ENCODE results near the gene SLIT3.

SLIT3 gene

DNA sequence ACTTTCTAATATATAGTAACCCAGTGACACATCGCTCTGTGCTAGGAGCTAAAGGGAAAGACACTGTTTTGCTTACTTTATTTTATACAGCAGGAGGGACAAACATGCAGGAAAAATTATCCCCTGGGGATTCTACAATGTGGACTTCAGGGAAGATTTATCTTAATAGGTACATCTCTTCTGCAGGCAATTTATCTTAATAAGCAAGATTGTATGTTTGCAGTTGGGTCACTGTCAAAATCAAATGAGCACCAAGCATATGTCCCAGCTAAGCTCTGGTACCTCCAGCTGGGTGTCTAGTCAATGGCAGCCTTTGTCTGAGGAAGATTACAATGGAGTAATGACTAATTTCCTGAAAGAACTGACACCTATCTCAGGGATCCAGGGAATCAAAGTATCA lies 411.9 kb downstream of the SLIT3 start:
- DNase-seq (ENCODE audit: low spot score) = no peak

DNA sequence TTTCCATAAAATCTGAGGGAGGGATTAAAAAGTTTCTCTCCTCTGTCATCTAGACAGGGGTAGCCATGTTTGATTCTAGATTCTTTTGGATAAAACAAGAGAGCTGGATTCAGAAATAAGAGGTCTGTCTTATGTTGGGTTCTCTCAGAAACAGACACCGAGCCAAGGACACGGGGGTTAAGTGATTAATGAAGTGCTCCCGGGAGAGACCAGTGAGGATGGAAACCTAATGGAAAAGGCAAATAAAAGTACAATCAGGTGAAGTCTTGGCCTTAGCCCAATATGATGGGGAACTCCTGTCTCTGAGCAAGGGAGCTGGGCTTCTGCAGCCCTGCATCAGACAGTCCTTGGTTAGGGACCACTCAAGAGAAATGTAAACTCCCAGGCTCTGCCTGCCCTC lies 413.0 kb downstream of the SLIT3 start:
- DNase-seq (ENCODE audit: low spot score) = no peak

DNA sequence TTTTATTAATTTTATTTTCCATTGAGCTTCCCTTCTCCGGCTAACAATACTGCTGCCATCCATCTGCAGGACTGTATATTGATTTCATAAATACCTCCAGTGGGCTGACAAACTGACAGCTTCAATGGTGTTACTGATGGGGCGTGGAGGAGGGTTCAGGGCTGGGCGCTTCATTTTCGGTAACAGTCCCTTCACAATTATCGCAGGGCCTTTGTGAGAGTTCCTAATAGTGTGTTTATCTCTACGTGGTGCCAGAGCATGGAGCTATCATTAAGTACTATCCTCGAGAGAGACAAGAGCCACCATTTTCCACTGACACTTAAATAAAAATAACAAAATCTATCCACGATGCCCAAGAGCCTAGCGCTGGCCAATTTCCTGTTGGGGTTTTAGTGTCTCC lies 414.8 kb downstream of the SLIT3 start:
- no peak for DNase-seq (ENCODE audit: low spot score)

DNA sequence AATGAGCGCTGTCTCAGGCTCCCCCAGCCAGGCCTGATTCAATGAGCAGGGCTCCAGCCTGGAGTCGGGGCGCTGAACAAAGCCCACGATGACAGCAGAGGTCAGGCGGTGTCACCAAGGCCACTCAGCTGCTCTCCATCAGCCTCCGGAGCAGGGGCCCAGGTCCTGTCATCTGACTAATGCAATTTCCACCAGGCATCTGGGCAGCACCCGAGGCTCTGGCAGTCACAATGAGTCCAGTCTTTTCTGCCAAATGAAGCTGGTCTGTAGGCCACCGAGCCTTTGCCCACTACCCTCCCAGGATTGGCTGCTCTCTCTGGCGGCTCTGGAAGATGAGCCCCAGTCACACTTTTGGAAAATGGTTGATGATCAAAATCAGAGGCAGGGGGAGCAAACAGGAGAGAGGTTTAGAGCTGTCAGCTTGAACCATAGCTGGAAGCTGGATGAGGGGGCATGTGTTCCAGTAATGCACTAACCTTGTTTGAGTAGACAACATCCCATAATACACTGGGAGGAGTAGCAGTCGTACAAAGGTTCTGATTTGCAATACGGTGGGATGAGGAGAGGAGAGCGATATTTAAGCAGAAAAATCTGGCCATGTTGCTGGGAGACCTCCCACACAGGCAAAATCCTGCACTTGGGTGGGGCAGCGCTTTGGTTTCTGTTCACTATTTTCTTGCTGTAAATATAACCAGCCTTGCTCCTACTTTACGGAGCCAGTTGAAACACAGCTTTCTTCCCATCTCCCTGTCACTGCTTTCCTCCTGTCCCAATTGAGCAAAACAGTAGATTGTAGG lies 415.4 kb downstream of the SLIT3 start:
- DNase-seq (ENCODE audit: low spot score) = no peak

DNA sequence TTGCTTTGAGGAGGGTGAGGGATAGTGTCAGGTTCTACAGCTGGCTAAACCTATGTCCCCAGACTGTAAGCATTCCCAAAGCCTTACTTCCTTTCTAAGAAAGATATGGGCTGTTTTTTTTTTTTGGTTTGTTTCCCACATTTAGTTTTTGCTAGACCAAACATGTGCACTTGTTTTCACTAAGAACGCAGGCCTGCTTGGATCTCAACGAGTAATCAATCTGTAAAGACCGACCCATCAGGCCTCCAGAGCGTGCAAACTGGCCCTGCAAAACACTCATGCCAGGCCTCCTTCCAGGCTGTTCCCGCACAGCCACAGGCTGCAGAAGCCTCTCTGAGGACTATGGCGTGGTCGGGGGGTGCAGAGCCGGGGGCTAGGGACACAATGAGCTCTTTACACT lies 416.9 kb downstream of the SLIT3 start:
- no peak for DNase-seq (ENCODE audit: low spot score)

DNA sequence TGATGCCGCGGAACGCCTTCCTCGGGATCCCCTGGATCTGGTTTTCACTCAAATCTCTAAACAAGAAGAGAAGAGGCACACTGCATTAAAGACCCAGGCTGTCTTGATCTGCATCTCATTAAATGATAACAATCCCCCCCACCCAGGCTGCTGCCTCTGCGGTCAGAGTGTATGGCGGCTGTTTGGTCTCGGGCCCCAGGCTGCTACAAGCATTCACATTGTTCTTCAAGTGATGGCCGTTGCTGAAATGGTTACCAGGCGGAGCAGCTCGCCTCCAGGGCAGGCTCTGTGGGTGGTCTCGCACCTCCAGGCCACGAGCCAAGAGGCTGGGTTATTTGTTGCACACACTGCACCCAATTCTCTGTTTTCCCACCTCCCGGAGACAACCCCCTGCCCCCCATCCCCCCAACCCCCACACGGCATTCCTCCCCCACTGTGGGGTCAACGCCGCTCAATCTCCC lies 417.6 kb downstream of the SLIT3 start:
- DNase-seq (ENCODE audit: low spot score) = no peak

DNA sequence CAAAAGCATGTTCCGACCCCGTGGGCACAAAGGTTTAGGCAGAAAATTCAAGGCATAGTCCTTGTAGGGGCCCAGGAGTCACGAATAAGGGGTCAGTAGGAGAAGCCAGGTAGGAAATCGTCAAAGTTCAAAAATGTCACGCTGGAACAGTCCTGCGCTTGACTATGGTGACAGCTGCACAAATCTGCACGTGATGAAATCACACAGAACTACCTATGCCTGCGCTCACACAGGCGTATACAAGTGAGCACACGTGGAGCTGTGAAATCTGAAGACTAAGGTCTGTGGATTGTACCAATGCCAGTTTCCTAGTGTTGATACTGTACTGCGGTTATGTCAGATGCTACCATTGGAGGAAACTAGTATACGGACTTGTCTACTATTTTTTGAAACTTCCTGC lies 418.7 kb downstream of the SLIT3 start:
- no peak for DNase-seq (ENCODE audit: low spot score)

DNA sequence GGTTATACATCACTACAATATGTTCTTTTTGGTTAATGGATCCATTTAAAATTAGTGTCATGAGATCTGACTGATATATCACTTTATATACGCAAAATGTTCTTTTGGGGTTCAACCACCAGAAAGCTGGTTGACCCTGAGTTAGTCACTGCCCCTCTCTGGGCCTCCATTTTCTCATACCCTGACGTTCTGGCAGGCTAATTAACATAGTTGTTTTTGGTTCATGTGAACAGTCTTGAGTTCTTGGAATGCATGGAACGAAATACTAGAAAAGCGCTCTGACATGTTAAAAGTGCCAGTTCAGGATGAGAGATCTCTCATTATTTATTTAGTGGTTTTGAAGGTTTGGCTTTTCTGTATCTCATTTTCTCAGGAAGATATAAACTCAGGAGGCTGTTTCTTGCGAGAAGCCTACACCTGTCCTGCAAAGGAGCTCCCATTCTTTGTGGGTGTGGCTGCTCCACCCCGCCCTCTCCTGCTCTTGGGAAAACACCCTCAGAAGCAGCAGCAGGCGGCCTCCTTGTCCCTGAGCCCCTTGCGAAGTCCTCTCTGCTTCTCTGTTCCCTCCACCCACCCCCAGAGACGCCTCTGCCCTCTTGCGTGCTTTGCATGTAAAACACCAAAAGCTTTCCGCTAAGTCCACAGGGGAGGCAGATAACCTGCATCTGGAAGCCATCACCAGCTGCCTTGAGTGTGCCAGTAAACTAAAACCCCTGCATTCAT lies 419.4 kb downstream of the SLIT3 start:
- DNase-seq (ENCODE audit: low spot score) = no peak

DNA sequence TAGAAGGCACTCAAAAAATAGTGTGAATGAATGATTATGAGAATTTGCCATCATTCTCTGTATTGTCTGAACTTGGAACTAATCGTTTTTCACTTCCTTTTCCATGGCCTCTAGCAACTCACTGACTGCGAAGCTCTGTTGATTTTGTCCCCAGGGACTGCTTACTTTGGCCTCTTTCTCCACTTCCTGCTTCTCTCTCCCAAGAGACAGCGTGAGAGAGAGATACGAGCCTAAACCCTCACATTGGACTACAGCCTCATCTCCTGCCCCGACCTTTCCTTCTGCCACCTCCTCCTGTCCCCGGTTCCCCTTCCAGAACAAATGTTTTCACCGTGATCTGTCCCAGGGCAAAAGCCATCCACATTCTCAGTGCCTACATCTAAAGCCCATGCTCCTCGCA lies 421.0 kb downstream of the SLIT3 start:
- no peak for DNase-seq (ENCODE audit: low spot score)

DNA sequence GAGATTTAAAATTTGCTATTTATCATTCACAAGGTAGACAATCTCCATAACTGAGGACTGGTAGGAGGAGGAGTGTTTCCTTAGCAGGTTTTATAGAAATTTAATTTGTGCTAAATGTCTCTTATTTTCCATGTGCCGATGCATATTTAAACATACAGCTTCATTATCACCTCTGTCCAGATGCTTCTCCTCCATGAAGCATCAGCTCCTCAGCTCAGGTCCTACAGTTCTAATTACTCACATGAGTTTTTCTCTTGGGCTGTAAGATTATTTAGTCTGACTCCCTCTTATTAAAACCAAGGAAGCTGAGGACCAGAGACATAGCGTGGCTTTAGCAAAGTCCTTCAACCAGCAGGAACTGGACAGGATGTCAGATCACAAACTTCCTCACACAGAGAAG lies 421.6 kb downstream of the SLIT3 start:
- no peak for DNase-seq (ENCODE audit: low spot score)

DNA sequence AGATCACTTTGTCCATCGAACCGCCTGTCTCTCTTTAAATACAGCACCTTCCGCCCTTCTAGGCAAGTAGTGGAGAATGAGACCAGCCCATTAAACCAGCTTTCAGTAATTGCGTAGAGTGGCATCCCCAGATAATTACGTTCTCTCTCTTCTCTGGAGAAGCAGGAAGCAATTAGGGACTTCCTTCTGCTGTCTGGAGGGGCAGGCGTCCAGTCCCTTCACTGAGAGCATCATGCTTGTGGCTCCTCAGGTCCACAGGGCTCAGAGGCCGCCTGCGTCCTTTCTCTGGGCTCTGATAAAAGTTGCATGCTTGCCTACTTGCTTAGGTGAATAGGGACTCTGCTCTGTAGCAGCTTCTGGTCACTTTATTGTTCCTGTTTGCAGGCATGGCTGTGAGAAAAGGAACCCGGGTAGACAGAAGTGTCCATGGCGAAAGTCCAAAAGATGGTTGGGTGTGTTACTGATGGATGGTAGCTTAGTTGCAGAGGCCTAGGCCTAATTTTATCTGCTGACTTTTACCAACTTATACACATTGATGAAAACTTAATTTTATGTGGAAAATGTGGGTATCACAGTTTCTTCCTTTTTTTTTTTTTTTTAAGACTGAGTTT lies 422.7 kb downstream of the SLIT3 start:
- no peak for DNase-seq (ENCODE audit: low spot score)

DNA sequence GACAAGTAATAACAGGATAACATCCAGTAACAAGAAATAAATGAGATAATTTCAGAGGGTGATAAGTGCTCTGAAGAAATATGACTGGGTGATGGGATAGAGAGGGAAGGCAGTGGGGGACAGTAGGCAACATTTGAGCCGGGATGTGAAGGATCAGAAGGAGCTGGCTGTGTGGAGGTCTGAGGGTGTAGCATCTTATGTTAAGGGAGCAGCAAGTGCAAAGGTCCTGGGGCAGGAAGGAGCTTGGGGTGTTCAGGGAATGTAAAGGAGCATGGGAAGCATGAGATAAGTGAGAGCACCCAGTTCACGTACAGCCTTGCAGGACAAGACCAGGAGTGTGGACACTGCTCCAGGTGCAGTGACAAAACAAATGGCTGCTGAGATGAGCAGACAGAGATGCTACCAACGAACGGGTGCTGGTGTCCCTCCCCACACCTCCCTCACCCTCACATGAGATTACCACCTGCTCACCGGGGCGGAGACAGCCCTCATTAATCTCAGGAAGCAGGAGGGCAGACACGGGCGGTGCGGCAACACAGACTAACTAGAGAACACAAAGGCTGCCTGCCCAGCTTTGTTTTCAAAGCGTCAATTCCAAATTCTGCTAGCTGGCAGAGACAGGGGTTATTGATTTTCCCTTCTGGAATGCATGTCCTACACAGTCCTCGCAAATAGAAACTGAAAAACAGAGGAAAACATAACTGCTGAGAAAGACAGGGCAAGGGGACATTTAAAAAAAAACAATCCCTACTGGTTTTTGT lies 423.6 kb downstream of the SLIT3 start:
- no peak for DNase-seq (ENCODE audit: low spot score)

DNA sequence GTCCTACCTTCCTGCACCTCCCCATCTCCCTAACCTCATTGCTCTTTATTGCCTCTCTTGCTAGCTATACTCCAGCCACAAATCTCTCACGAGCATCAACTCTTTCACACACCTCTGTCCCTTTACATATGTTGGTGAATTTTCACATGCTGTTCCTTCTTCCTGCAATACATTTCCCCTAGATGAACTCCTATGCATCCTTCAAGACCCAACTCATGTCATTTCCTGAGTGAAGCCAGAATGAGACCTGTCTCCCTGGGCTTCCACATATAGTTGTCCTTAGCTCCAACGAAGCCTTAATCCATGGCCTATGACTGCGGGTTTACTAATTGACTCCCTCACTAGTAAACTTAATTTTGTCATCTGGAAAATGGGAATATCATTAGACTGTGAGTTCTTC lies 424.5 kb downstream of the SLIT3 start:
- DNase-seq (ENCODE audit: low spot score) = no peak

DNA sequence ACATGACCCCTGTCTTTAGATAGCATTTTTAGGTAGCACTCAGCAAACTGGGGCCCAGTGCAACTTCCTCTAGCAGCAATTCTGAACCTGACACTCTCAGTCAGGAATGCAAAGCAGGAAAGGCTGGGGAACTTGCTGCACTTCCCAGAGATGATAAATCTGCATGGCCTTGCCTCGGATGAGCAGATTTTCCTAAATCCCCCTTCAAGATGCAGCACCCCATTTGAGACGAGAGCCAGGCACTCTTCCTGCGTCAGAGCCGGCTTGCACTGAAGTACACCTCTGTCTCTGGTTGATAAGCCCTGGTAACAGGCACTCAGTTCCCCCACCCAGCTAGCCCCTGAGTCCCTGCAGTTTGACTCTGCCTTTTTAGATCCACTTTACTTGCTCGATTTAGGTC lies 425.1 kb downstream of the SLIT3 start:
- no peak for DNase-seq (ENCODE audit: low spot score)

DNA sequence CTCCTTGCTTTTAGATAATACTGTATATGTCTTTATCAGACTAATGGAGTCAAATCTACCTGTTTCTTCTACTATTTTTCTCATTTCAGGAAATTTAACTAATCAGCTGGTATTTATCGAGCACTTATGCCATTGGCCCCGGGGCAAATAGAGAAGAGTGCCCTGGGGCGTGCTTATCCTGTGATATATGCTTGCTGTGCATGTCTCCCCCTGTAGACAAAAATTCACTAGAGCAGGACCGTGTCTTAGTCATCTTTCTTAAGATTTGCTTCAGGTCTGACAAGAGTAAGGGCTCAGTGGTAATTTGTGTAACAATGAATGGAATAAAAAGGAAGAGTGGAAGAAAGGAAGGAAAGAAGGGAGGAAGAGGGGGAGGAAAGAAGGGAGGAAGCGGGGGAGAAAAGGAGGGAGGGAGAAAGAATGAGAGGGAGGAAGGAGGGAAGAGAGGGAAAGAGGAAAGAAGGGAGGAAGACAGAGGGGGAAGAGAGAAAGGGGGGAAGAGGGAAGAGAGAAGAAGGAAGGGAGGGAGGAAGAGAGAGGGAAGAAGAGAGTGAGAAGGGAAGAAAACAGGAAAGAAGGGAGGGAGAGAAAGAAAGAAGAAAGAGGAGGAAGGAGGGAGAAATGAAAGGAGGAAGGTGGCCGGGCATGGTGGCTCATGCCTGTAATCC lies 426.1 kb downstream of the SLIT3 start:
- no peak for DNase-seq (ENCODE audit: low spot score)

DNA sequence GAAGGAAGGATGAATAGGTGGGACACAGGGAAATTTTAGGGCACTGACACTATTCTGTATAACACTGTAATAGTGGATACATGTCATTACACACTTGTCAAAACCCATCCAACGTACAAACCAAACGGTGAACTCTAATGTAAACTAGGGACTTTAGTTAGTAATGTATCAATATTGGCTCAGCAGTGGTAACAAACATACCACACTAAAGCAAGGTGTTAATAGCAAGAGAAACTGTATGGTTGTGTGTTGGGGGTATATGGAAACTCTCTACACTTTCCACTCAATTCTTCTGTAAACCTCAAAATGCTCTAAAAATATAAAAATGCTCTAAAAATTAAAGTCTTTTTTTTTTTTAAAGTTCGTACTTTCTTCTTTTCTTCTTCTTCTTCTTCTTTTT lies 428.7 kb downstream of the SLIT3 start:
- no peak for DNase-seq (ENCODE audit: low spot score)

DNA sequence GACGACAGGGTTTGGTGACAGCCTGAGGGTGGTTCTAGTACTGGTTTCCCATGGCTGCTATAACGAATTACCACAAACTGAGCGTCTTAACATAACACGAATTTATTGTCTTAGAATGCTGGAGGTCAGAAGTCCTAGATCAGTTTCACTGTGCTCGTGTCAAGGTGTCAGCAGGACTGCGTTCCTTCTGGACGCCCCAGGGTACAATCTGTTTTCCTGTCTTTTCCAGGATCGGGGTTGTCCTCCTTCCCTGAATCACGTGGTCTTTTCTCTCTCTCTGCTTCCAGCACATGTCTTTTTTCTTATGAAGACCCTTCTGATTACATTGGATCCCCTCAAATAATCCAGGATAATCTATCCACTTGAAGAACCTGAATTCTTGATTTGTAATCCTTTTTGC lies 430.0 kb downstream of the SLIT3 start:
- no peak for DNase-seq (ENCODE audit: low spot score)

DNA sequence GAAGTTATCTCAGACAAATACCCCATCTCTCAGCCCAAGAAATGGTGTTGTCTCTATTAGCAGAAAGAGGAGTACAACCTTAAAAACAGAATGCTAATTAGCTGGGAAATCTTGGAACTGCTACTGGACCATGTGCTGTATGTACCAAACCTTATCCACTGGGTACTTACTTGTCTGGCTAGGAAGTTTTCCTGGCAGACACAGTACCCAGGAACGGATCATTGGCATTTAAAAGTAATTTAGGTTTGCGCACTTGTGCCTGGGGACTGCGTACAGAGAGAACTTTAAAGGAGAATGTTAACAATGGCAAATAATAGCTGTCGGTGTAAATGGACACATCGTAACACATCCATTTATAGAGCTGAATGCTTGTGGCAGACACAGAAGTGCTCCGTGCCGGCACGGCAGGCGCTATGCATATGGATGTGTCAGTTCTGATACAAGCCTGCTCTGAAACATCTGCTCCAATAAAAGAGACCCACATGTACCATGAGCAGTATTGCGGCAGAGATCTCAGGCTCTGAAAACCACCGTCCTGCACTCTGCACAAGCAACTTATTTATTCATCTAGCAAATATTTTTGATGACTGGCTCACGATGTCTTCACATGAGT lies 431.2 kb downstream of the SLIT3 start:
- no peak for DNase-seq (ENCODE audit: low spot score)

DNA sequence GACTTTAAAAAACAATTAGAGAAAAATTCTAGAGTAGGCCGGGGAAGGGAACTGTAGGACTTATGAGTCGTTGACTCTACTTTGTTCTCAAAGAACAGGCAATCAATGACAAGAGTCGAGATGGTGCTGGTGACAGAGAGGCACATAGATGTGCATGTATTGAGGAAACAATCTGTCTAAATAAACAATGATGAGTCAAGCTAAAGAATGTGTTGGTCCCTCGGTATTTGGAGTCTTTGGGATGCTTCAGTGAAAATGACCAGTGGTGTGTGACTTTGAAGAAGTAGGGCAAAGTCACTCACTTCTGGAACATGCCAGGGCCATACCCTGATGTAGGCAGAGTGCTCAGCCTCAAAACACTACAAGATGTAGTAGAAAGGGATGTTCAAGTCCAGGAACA lies 433.7 kb downstream of the SLIT3 start:
- no peak for DNase-seq (ENCODE audit: low spot score)

DNA sequence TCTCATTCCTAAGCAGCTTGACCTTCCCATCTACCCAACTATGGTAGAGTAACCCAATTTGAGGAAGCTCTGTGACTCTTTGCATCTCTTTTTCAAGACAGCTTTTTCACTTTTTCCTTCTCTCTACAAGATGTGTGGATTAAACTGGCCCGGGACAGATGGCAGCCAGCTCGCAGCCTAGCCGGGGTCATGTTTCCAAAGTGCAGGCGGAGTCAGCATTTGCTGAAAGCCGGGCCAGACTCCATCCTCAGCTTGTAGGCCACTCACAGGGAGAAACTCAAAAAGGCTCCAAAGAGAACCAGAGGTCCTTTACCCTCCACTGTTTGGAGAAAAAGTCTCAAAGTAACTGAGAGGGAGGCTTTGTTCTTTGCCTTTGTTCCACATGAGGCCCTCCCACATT lies 435.0 kb downstream of the SLIT3 start:
- DNase-seq (ENCODE audit: low spot score) = no peak

DNA sequence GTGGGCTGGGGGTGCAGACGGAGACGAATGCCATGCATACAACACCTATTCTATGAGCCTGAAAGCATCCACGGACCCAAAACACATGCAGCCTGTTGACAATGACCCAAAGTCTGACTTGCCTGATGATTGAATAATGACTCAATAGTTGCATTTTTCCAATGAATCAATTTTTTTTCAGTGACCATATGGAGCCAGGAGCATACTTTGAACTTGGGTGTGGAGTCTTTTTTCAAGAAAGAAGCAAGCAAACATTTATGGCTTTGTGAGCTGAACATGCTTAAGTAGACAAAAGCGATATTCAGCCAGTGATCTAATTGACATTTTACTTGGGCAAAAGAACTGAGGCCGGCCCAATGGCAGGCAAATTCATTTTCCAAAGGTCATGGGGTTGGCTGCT lies 437.9 kb downstream of the SLIT3 start:
- no peak for DNase-seq (ENCODE audit: low spot score)

DNA sequence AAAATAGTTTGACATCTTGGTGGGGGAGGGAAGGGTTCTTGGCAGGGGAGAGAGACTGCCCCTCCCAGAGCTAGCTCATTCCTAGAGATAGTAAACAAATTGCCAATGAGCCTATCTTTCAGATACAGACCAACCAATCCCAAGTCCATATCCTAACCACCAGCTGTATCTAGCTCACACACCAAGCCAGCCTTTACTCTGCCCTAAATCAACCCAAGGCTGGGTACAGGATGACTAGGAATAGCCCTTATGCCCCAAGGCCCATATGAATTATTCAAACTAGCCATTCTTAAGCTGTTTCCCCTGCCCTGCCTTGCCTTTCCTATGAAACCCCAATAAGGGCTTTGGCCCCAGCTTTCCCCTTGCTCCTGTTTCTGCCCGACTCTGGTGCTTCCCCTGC lies 440.4 kb downstream of the SLIT3 start:
- no peak for DNase-seq (ENCODE audit: low spot score)
